Measurements from ENCODE around the gene KCNMB1. TPM values are rescaled to one million over a fixed set of nuclear protein-coding genes. Genes with fewer than 3 reads are reported as not detected.

The KCNMB1 gene
- total RNA-seq, 2 experiments from 2014 or later = not detected

DNA sequence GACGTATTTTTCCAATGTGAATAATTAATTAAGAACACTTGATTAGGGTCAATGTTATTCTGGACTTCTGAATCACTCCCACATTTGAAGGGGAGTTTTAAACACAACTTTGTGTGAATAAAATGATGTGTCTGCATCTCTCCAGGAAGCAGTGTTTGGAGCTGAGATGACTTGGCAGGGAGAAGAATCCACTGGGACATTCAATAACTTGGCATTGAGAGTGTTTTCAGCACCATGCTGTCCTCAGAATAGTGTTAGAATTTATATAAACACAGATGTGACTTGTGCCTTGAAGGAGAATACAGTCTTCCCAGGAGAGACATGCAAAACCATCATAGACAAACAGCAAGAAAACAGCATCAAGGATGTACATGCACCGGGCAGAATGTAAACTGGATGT lies 32.7 kb upstream of the KCNMB1 start:
- Histone ChIP-seq H3K4me3 (ENCODE audit: low read depth, low read length, poor library complexity, severe bottlenecking) (no peak overlapping the region), H3K9me2 (ENCODE audit: insufficient read depth, low read length) (no peaks in the 10 kb centered on the region), H3K9me3 (ENCODE audit: low read length) (no peaks in the 10 kb centered on the region), H2AFZ (ENCODE audit: low read length) (no peak overlapping the region), H3K4me1 (ENCODE audit: insufficient read depth, low read length, poor library complexity, severe bottlenecking) (no peaks in the 10 kb centered on the region), H3K4me2 (ENCODE audit: low read length) (no peak overlapping the region), H3K36me3 (ENCODE audit: insufficient read depth, low read length) (no peaks in the 10 kb centered on the region), H3K27ac (ENCODE audit: low read depth, low read length, poor library complexity, severe bottlenecking) (no peak overlapping the region), H4K20me1 (ENCODE audit: insufficient read depth, low read length) (no peaks in the 10 kb centered on the region), H3K79me2 (ENCODE audit: insufficient read depth, low read depth, low read length) (no peaks in the 10 kb centered on the region)
- DNase-seq (ENCODE audit: low spot score) = no peak
- intact Hi-C loops (cut with micrococcal nuclease; ENCODE audit: unreplicated experiment) = loop anchor here (2.0 kb wide), 2 partner anchors 153 to 321 kb away; no protein-coding TSS in a partner anchor
- ChIA-PET CTCF (ENCODE audit: unreplicated experiment) (no interaction called here), POLR2A (no interaction called here)
- no TSS peak for BruUV-seq (replicated peaks)
- no peak for TF ChIP-seq EZH2phosphoT487 (IDR thresholded peaks at IDR 0.05; ENCODE audit: borderline replicate concordance, low read depth, low read length)
- TF ChIP-seq, protein P1, sequence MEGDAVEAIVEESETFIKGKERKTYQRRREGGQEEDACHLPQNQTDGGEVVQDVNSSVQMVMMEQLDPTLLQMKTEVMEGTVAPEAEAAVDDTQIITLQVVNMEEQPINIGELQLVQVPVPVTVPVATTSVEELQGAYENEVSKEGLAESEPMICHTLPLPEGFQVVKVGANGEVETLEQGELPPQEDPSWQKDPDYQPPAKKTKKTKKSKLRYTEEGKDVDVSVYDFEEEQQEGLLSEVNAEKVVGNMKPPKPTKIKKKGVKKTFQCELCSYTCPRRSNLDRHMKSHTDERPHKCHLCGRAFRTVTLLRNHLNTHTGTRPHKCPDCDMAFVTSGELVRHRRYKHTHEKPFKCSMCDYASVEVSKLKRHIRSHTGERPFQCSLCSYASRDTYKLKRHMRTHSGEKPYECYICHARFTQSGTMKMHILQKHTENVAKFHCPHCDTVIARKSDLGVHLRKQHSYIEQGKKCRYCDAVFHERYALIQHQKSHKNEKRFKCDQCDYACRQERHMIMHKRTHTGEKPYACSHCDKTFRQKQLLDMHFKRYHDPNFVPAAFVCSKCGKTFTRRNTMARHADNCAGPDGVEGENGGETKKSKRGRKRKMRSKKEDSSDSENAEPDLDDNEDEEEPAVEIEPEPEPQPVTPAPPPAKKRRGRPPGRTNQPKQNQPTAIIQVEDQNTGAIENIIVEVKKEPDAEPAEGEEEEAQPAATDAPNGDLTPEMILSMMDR (conservative IDR thresholded peaks at IDR 0.05; ENCODE audit: low read length) = no peak

DNA sequence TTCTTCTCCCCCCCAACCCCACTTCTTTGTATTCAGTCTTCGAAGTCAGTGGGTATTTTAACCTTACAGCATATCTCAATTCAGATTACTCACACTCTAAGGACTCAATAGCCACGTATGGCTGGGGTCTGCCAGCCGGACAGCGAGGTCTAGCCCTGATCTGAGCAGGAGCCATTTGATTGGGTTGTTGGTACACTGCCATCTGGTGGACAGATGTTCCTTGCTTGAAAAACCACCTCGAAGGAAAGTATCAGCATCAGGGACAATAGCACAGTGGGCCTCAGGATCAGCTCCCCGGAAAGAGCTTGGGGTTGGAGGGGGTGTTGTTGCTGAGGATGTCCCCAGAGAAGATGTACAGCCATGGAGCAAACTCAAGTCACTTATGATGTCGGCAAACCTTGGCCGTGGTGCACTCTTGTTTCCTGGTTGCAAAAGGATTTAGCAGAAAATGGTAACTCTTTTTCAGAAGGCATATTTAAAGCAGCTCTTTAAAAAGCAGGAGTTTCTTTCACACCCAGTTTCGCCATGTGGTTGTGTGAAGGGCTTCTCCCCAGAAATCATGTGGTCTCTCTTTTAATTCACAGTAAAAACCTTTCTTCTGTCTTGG lies 31.7 kb upstream of the KCNMB1 start:
- H3K9me2 ChIP-seq (ENCODE audit: insufficient read depth, low read length) = no peaks in the 10 kb centered on the region
- H3K36me3 ChIP-seq (ENCODE audit: insufficient read depth, low read length) = no peaks in the 10 kb centered on the region
- H2AFZ ChIP-seq (ENCODE audit: low read length) = no peak overlapping the region
- H3K79me2 ChIP-seq (ENCODE audit: insufficient read depth, low read depth, low read length) = no peaks in the 10 kb centered on the region
- ChIA-PET CTCF (ENCODE audit: unreplicated experiment) (no interaction called here), POLR2A (no interaction called here)
- no peak overlapping the region for H3K27ac ChIP-seq (ENCODE audit: low read depth, low read length, poor library complexity, severe bottlenecking)
- no peaks in the 10 kb centered on the region for H3K9me3 ChIP-seq (ENCODE audit: low read length)
- DNase-seq (ENCODE audit: low spot score) = peak; percentile 59
- no TSS peak for BruUV-seq (replicated peaks)
- H3K4me1 ChIP-seq (ENCODE audit: insufficient read depth, low read length, poor library complexity, severe bottlenecking) = no peaks in the 10 kb centered on the region
- no peak overlapping the region for H3K4me2 ChIP-seq (ENCODE audit: low read length)
- no peaks in the 10 kb centered on the region for H4K20me1 ChIP-seq (ENCODE audit: insufficient read depth, low read length)
- intact Hi-C loops (cut with micrococcal nuclease; ENCODE audit: unreplicated experiment) = loop anchor here (1.0 to 2.0 kb wide), 3 partner anchors 152 to 320 kb away; no protein-coding TSS in a partner anchor
- no peak overlapping the region for H3K4me3 ChIP-seq (ENCODE audit: low read depth, low read length, poor library complexity, severe bottlenecking)
- no peak for TF ChIP-seq EZH2phosphoT487 (IDR thresholded peaks at IDR 0.05; ENCODE audit: borderline replicate concordance, low read depth, low read length)
- TF ChIP-seq, protein P1 (conservative IDR thresholded peaks at IDR 0.05; ENCODE audit: low read length) = peak; percentile 87

DNA sequence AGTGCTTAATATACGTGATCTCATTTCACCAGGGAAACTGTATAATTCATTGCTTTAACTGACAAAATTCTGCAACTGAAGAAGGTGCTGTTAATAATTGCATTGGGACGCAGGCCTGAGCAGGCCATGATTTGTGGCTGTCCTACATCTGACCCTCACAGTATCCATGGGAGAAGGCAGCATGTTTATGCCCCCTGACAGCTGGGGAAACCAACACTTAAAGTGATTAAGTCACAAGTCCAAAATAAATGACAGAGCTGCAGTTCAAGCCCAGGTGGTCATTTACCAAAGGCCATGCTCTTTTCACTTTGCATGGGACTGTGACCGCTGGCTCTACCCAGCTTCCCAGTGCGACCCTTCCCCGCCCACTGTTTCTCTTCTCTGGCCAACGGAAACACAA lies 30.5 kb upstream of the KCNMB1 start:
- ChIA-PET CTCF (ENCODE audit: unreplicated experiment) (no interaction called here), POLR2A (no interaction called here)
- no peak for TF ChIP-seq EZH2phosphoT487 (IDR thresholded peaks at IDR 0.05; ENCODE audit: borderline replicate concordance, low read depth, low read length)
- TF ChIP-seq, protein P1 (conservative IDR thresholded peaks at IDR 0.05; ENCODE audit: low read length) = no peak
- H3K9me3 ChIP-seq (ENCODE audit: low read length) = no peaks in the 10 kb centered on the region
- no peak overlapping the region for H3K4me2 ChIP-seq (ENCODE audit: low read length)
- H3K79me2 ChIP-seq (ENCODE audit: insufficient read depth, low read depth, low read length) = no peaks in the 10 kb centered on the region
- H3K4me1 ChIP-seq (ENCODE audit: insufficient read depth, low read length, poor library complexity, severe bottlenecking) = no peaks in the 10 kb centered on the region
- H3K4me3 ChIP-seq (ENCODE audit: low read depth, low read length, poor library complexity, severe bottlenecking) = no peak overlapping the region
- BruUV-seq (replicated peaks) = no TSS peak
- H4K20me1 ChIP-seq (ENCODE audit: insufficient read depth, low read length) = no peaks in the 10 kb centered on the region
- no peak overlapping the region for H2AFZ ChIP-seq (ENCODE audit: low read length)
- H3K9me2 ChIP-seq (ENCODE audit: insufficient read depth, low read length) = no peaks in the 10 kb centered on the region
- no peak overlapping the region for H3K27ac ChIP-seq (ENCODE audit: low read depth, low read length, poor library complexity, severe bottlenecking)
- DNase-seq (ENCODE audit: low spot score) = no peak
- H3K36me3 ChIP-seq (ENCODE audit: insufficient read depth, low read length) = no peaks in the 10 kb centered on the region
- intact Hi-C loops (cut with micrococcal nuclease; ENCODE audit: unreplicated experiment) = loop anchor here (1.0 to 2.0 kb wide), 3 partner anchors 151 to 319 kb away; no protein-coding TSS in a partner anchor

All from OCI-LY7 (cell line).